ENCODE measurements around the gene AKAP13. TPM values are rescaled to one million over a fixed set of nuclear protein-coding genes. Genes with fewer than 3 reads are reported as not detected.
"Not testable (repeated sequence)": the region's sequence is repeated elsewhere in the genome, so short reads cannot be mapped to it uniquely, and the experiment has no call there.

The AKAP13 gene
- total RNA-seq, 1 donor from 2014 or later = 322 TPM

DNA sequence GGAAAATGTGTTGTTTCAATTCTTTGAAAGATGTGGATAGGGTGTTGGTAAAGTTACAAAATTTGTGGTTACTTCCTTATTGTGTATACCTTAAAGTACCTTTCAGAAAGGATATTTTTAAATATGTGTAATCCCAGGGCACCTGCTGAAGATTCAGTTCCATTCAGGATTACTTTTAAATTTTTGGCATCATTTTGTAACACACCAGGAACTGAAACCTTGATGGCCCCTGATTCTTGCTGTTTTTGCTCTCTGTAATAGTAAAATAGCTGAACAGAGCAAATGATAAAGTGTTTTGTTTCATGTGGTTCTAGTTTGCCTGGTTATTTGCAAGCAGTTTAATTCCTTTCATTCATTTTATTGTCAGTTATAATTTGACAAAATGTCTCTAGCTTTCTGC, 253.5 kb downstream of the AKAP13 start:
- ATAC-seq (ENCODE audit: poor library complexity) (no peak), DNase-seq (no peak)
- intact Hi-C loops (cut with DNase I) = no loop called here

- ATAC-seq (ENCODE audit: poor library complexity) = no peak
- no peak for DNase-seq
- intact Hi-C loops (cut with DNase I) = no loop called here
Measured at GRCh38 chr15:85636351-85636750, 255.9 kb downstream of the AKAP13 start.

GRCh38 chr15:85639752-85640381, 259.5 kb downstream of the AKAP13 start:
- intact Hi-C loops (cut with DNase I) = no loop called here
- ATAC-seq (ENCODE audit: poor library complexity) (no peak), DNase-seq (no peak)

DNA sequence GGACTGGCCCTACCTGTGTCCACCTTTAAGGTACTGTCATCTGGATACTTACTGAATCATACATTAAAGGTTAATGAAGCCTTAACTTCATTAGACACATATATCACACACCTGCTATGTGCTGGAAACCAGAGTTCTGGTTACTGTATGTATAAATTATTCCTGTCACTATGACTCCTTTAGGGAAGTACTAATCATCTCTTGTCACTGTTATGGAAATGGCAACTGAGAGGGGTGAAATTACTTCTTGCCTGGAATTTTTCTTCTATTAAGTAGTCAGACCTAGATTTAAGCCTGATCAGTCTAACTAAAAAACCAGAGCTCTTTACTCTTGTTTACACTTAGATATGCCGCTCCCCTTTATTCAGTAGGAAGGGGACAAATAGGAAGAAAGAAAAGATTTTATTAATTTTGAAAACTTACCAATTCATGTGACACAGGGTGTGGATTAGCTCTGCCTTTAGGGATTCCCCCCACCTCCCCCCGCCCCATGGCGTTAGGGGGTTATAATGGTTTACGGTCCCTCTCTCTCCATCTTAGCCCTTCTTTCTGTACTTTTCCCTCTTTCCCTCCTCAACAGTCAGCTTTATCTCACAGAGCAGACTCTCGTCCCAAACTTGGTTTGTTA, 261.8 kb downstream of the AKAP13 start:
- no peak for ATAC-seq (ENCODE audit: poor library complexity)
- intact Hi-C loops (cut with DNase I) = no loop called here

DNA sequence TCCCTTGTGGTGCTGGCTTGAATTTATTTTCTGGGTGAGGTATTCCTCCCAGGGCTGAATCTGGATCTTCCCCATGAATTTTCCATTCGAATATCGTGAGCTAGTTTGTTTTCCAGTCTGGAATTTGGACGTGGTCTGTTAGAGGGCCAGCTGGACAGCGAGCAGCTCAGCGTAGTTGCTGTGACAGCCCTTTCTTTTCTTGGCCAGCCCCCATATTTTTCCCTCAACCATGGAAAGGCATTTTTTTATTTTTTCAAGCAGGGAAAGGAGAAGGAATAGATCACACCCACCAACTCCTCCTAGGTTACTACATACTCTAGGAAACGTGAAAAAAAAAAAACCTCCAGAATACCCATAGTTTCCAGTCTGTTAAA, 262.3 kb downstream of the AKAP13 start:
- intact Hi-C loops (cut with DNase I) = no loop called here
- ATAC-seq (ENCODE audit: poor library complexity) (peak; percentile 82), DNase-seq (peak; percentile 79)

More for the DNA sequence above, 261.8 kb downstream of the AKAP13 start:
- DNase-seq = peak; percentile 48

- no peak for ATAC-seq (ENCODE audit: poor library complexity)
- DNase-seq = no peak
- intact Hi-C loops (cut with DNase I) = no loop called here
Measured at GRCh38 chr15:85646538-85647091, 266.2 kb downstream of the AKAP13 start.

DNA sequence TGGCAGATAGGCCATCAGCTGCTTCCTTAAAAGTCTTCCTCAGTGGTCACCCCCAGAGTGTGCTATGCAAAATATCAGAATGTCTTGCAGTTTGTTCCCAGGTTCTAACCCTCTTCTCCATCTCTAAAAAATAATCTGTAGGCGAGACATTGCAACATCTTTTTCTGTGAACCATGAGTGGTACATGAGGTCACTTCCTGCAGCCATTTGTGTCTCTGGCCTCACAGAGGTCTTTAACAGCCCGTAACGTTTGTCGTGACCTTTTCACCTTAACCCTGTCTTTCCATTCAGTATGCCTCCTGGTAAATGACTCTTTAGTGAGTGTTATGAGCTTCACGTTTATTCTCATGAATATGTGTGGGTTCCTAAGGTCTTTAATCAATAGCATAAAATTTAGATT, 269.0 kb downstream of the AKAP13 start:
- DNase-seq (no peak), ATAC-seq (ENCODE audit: poor library complexity) (peak; percentile 69)
- intact Hi-C loops (cut with DNase I) = no loop called here

DNA sequence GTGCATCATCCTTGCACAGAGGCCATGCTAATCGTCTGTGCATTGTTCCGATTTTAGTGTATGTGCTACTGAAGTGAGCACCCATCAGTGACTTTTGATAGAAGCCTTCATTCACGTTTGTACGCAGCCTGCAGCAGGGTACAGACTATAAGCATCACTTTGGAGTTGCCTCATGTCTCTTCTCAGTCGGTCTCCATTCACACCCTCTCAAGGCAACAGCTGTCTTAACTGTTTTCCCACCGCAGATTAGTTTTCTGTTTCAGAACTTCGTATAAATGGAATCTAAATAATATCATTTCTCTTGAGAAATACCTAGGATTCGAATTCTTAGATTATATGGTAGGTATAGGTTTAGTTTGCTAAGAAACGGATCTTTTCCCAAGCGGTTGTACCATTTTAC, 271.1 kb downstream of the AKAP13 start:
- intact Hi-C loops (cut with DNase I) = no loop called here
- ATAC-seq (ENCODE audit: poor library complexity) (no peak), DNase-seq (no peak)

- ATAC-seq (ENCODE audit: poor library complexity) (no peak), DNase-seq (no peak)
- intact Hi-C loops (cut with DNase I) = no loop called here
Measured at GRCh38 chr15:85652457-85652856, 272.1 kb downstream of the AKAP13 start.

- intact Hi-C loops (cut with DNase I) = no loop called here
- DNase-seq (no peak), ATAC-seq (ENCODE audit: poor library complexity) (no peak)
Measured at GRCh38 chr15:85657132-85657531, 276.7 kb downstream of the AKAP13 start.

- intact Hi-C loops (cut with DNase I) = no loop called here
- no peak for DNase-seq
- no peak for ATAC-seq (ENCODE audit: poor library complexity)
Measured at GRCh38 chr15:85658816-85659215, 278.4 kb downstream of the AKAP13 start.

DNA sequence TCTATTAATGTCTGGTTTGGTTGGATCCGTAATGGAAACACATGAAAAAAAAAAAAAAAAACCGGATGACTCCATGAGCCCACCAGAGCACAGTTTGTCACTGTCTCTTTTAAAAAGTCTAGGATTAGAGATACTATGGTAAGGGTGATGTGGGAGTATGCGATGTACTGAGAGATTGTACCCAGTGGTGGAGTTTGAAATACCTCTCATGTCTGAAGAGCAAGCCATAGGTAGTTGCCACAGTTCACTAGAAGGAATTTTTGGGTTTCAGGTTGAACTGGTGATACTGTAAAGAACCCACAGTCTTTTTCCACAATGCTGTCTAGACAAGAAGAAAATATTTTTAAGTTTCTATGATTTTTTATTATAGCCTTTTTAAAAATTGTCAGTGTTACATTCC, 281.5 kb downstream of the AKAP13 start:
- intact Hi-C loops (cut with DNase I) = no loop called here

GRCh38 chr15:85665677-85666076, 285.3 kb downstream of the AKAP13 start:
- ATAC-seq (ENCODE audit: poor library complexity); DNase-seq; intact Hi-C loops (cut with DNase I): not testable (repeated sequence)

More for the DNA sequence above, 281.5 kb downstream of the AKAP13 start:
- DNase-seq (no peak), ATAC-seq (ENCODE audit: poor library complexity) (no peak)

- peak; percentile 78 for ATAC-seq (ENCODE audit: poor library complexity)
- DNase-seq = no peak
- intact Hi-C loops (cut with DNase I) = no loop called here
Measured at GRCh38 chr15:85667491-85668424, 287.4 kb downstream of the AKAP13 start.

DNA sequence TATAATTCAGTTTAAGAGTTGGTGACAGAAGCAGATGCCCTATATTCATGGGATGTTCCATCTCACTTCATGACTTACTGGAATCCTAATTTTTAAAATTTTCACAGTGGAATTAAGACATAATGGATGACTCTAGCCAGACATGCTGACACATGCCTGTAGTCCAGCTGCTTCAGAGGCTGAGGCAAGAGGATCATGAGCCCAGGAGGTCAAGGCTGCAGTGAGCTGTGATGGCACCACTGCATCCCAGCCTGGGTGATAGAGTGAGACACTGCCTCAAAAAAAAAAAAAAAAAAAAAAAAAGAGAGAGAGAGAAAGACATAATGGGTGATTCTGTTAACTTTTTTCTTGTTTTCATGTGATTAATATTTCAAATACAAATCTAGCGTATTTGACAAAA, 290.8 kb downstream of the AKAP13 start:
- intact Hi-C loops (cut with DNase I) = no loop called here

DNA sequence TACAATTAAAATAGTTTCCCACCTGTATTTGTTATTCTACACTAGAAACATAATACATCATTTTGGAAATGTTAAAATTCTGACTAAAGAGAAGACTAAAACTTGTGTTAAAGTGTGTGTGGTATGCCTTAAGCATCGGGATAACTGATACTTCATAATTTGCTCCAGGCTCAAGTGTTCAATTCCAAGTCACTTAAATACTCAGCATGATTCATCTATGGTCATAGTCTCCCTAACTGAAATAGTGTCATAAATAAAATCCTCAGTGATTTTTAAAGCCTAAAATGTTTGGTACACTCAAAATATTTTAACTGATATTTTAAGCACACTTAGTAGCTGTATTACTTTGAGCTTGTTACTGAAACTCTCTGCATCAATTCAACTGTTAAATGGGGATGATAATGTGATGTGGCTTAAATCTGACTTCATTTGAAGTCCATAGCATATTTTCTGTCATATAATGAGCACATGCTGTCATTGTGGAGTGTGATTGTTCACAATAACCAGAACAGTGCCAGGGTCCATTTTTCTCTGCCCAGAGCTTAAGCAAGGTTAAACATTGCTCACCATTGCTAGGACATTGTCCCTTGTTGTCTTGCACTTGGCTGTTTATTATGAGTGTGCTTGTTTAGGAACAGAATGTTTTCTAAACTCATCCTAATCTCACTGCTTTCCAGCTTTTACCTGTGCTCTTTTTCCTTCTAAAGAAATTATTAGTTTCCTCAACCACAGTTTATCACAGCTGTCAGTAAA, 292.1 kb downstream of the AKAP13 start:
- DNase-seq (no peak), ATAC-seq (ENCODE audit: poor library complexity) (peak; percentile 25)
- intact Hi-C loops (cut with DNase I) = no loop called here

More for the DNA sequence above, 290.8 kb downstream of the AKAP13 start:
- DNase-seq (no peak), ATAC-seq (ENCODE audit: poor library complexity) (no peak)

DNA sequence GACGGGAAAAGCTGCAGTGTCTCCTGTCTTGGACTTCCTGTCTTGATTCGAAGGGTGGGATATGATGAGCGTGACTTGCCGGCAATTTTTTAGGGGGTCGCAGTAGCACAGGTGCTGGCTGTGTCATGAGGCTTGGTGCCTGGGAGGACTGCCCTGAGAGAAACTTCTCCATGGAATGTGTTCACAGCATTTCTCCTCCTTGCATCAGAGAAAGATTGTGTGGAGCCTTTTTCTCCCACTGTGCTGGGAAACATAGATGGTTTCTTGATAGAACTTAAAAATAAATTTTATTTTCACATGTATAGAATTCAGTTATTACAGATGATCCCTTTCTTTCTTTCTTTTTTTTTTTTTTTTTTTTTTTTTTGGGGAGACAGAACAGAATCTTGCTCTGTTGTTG, 292.9 kb downstream of the AKAP13 start:
- intact Hi-C loops (cut with DNase I) = no loop called here
- no peak for DNase-seq
- no peak for ATAC-seq (ENCODE audit: poor library complexity)

- no peak for DNase-seq
- no peak for ATAC-seq (ENCODE audit: poor library complexity)
- intact Hi-C loops (cut with DNase I) = no loop called here
Measured at GRCh38 chr15:85676342-85677098, 296.1 kb downstream of the AKAP13 start.
